IPS-15b (cell line): ENCODE data around the gene ST6GALNAC5.

Source experiments
- H3K27me3 ChIP-seq: one replicate; pipeline ENCODE4 v1.6.1; 2013; ENCODE audit warnings: low read length; ENCODE audit not compliant: control insufficient read depth, insufficient read depth
- H3K36me3 ChIP-seq: one replicate; pipeline ENCODE4 v1.6.1; 2013; ENCODE audit warnings: low read length; ENCODE audit not compliant: control insufficient read depth, insufficient read depth
- H3K4me1 ChIP-seq: one replicate; pipeline ENCODE4 v1.6.1; 2013; ENCODE audit warnings: mild to moderate bottlenecking, low read length; ENCODE audit not compliant: control insufficient read depth, insufficient read depth
- H3K4me3 ChIP-seq: one replicate; pipeline ENCODE4 v1.5.1; 2013; ENCODE audit warnings: low read depth, low read length
- H3K9ac ChIP-seq: one replicate; pipeline ENCODE4 v1.6.1; 2013; ENCODE audit warnings: low read depth, mild to moderate bottlenecking, low read length
- H3K9me3 ChIP-seq: one replicate; pipeline ENCODE4 v1.6.1; 2013; ENCODE audit warnings: mild to moderate bottlenecking, low read length; ENCODE audit not compliant: control insufficient read depth, insufficient read depth

ST6GALNAC5 gene

GRCh38 chr1:76909311-76909710 lies 42.0 kb downstream of the ST6GALNAC5 start:
- Histone ChIP-seq H3K36me3 (no peaks in the 10 kb centered on the region), H3K9ac (no peak overlapping the region), H3K4me3 (no peak overlapping the region), H3K4me1 (no peaks in the 10 kb centered on the region), H3K27me3 (no peaks in the 10 kb centered on the region), H3K9me3 (no peaks in the 10 kb centered on the region)

DNA sequence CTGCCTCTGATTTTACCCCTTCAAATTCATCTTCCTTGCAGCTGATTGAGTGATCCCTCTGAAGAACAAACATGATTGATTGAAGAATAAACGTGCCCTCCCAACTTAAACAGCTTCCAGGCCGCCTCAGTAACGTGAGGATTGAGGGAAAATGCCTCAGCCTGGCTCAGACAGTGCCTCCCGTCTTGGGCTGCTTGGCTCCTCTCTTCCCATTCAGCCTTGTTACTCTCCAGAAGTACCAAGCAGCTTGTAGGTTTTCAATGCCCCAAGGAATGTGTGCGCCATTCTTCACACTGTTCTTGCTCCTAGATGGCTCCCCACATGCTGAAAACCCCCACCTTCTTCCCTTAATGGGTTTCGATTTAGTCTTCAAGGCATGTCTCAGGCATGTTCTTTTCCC lies 51.8 kb downstream of the ST6GALNAC5 start:
- H3K9me3 ChIP-seq = no peaks in the 10 kb centered on the region
- peak overlapping the region; percentile 63 for H3K9ac ChIP-seq
- H3K27me3 ChIP-seq = no peaks in the 10 kb centered on the region
- H3K4me3 ChIP-seq = no peak overlapping the region
- H3K4me1 ChIP-seq = peaks cover 14% of the 10 kb centered on the region
- no peaks in the 10 kb centered on the region for H3K36me3 ChIP-seq

DNA sequence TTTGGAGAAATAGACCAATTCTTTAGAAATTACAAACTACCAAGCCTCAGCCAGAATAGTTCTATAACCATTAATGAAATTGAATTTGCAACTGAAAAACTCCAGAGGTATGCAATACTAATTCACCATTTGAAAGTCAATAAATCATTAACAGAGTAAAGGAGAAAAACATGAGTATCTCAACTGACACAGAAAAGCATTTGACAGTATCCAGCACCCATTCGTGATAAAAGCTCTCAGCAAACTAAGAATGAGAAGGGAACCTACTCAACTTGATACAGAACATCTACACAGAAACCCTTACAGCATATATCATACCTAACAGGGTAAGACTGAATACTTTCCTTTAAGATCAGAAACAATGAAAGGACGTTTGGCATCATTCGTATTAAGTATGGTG lies 54.3 kb downstream of the ST6GALNAC5 start:
- H3K4me1 ChIP-seq = peaks cover 14% of the 10 kb centered on the region
- no peak overlapping the region for H3K4me3 ChIP-seq
- no peaks in the 10 kb centered on the region for H3K9me3 ChIP-seq
- H3K27me3 ChIP-seq = no peaks in the 10 kb centered on the region
- H3K36me3 ChIP-seq = no peaks in the 10 kb centered on the region
- H3K9ac ChIP-seq = no peak overlapping the region

DNA sequence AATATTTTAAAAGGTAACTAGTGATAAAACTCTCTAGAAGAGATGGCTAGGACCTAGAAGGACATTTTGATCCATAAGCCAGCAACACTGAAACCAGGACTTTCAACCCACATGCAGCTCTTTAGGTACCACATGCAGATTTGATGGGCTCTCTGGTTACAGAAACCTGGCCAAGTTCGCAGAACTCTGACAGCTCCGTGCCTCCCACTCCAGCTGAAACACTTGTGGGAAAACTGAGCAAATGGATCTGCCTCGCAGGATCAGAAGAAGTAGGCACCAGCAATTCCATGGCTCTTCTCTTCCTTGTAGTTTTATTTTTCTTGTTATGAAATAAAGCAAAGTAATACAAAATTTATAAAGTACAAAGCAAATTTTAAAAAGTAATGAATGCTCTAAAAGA lies 58.5 kb downstream of the ST6GALNAC5 start:
- Histone ChIP-seq H3K36me3 (no peaks in the 10 kb centered on the region), H3K4me1 (no peaks in the 10 kb centered on the region), H3K9me3 (peaks cover under 1% of the 10 kb centered on the region), H3K27me3 (no peaks in the 10 kb centered on the region), H3K9ac (no peak overlapping the region), H3K4me3 (no peak overlapping the region)

- no peaks in the 10 kb centered on the region for H3K36me3 ChIP-seq
- no peaks in the 10 kb centered on the region for H3K27me3 ChIP-seq
- H3K4me3 ChIP-seq = no peak overlapping the region
- H3K9ac ChIP-seq = no peak overlapping the region
- H3K9me3 ChIP-seq = peaks cover 6% of the 10 kb centered on the region
- H3K4me1 ChIP-seq = peaks cover 2% of the 10 kb centered on the region
Measured at GRCh38 chr1:76928522-76928921, 61.2 kb downstream of the ST6GALNAC5 start.

DNA sequence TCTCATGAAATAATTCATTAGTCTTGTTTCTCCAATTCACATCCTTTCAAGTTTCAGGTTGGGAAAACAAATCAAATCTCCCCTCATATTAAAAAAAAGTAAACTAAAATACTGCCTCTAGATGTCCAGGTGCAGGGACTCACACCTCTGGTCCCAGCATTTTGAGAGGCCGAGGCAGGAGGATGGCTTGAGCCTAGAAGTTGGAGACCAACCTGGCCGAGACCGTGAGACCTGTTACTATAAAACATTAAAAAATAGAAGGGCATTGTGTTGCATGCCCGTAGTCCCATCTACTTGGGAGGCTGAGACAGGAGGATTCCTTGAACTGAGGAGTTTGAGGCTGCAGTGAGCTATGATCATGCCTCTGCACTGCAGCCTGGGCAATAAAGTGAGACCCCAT lies 61.9 kb downstream of the ST6GALNAC5 start:
- peaks cover 7% of the 10 kb centered on the region for H3K4me1 ChIP-seq
- no peaks in the 10 kb centered on the region for H3K27me3 ChIP-seq
- H3K36me3 ChIP-seq = no peaks in the 10 kb centered on the region
- no peak overlapping the region for H3K4me3 ChIP-seq
- peaks cover 6% of the 10 kb centered on the region for H3K9me3 ChIP-seq
- H3K9ac ChIP-seq = no peak overlapping the region

DNA sequence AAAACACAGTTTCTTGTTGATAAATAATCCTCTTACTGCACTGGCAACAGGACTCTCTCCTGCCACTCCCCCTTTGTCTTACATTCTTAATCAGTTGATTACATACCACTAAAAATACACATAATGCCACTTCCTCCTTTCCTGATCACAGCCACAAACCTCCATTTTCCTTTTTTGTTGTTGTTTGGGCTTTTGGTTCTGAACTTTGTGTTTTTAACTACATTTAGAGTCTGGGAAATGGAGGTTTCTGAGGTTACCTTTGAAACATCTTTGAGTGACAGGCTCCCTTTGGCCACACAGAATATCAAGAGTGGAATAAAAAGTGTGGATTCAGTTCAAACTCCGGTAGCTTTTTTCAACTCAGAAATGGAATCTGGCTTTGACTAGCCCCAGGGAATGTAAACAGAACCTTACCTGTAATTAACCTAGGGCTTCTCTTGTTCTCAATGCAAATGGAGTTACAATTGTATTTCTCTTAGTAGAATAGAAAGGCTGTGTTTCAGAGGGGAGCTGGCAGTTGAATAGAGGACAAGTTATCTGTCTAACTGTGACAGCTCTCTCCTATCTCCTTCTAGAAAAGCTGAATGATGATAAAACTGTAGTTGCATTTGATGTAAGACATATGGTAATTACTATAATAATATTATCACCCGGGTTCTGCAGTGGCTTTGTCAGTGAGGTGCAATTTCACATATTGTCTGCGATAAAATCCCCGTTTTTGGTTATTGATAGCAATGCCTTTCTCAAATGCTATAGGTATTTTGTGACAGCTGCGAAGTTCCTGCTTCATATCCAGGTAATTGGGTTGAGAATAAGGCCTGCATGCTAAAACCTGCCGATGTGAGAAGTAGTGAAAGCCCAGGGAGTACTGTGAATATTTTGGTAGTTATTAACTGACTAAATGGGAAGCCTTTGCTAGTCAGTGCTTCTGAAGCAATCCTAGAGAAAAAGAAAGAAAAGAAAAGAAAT lies 66.9 kb downstream of the ST6GALNAC5 start:
- H3K9me3 ChIP-seq = peaks cover 6% of the 10 kb centered on the region
- H3K4me1 ChIP-seq = peaks cover 12% of the 10 kb centered on the region
- no peaks in the 10 kb centered on the region for H3K36me3 ChIP-seq
- no peaks in the 10 kb centered on the region for H3K27me3 ChIP-seq
- no peak overlapping the region for H3K9ac ChIP-seq
- no peak overlapping the region for H3K4me3 ChIP-seq

GRCh38 chr1:76938304-76938703 lies 71.0 kb downstream of the ST6GALNAC5 start:
- no peaks in the 10 kb centered on the region for H3K9me3 ChIP-seq
- no peaks in the 10 kb centered on the region for H3K27me3 ChIP-seq
- H3K4me3 ChIP-seq = no peak overlapping the region
- no peak overlapping the region for H3K9ac ChIP-seq
- H3K4me1 ChIP-seq = peaks cover 10% of the 10 kb centered on the region
- H3K36me3 ChIP-seq = no peaks in the 10 kb centered on the region

DNA sequence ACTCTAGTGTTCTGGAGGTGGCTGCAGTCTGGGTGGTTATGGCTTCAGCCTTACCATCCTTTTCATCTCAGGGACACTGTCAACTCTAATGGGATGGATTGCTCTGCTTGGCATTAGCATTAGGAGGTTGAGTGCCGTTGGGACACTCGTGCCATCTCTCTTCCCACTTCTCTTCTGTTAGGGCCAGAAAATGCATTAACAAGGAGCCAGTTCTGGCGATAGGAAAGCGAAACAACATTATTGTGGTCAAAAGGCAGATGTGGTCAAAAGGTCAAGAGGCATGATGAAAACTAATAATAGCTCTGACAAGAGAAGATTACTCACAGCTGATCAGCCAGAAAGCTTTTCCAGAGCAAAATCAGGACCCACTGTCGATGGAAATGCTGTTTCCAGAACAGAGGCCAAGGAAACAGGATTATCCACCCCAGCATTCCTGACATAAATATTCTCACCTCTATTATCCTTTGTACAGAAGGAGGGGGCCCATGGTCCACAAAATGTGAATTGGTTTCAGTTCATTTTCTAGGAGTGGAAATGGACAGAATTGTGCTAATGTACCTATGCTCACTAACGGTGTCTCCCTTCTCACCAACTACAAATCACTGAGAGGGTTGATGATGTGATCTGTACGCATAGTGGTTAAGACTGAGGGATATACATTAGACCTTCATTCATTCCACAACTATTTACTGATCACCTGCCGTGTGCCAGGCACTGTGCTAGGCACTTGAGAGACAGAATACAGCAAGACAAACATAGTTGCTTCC lies 72.0 kb downstream of the ST6GALNAC5 start:
- no peak overlapping the region for H3K9ac ChIP-seq
- no peaks in the 10 kb centered on the region for H3K9me3 ChIP-seq
- H3K4me1 ChIP-seq = peaks cover 4% of the 10 kb centered on the region
- no peak overlapping the region for H3K4me3 ChIP-seq
- no peaks in the 10 kb centered on the region for H3K36me3 ChIP-seq
- H3K27me3 ChIP-seq = no peaks in the 10 kb centered on the region

DNA sequence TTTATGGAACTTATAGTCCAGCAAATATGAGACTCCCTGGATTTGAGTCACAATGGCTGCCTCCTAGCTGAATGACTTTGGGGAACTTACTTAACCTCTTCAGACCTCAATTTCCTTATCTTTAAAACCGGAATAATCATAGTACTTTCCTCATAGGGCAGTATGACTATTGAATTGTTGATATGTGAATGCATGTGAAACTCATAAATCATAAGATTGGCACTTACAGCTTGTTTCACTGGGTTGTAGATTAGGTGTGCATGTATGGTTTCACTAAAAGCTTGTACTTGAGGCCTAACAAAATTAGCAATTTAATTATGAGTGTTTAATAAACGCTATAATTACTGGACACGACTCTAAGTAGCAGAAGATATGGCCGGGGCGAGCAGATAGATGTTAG lies 72.5 kb downstream of the ST6GALNAC5 start:
- no peaks in the 10 kb centered on the region for H3K36me3 ChIP-seq
- H3K4me1 ChIP-seq = no peaks in the 10 kb centered on the region
- no peaks in the 10 kb centered on the region for H3K9me3 ChIP-seq
- H3K27me3 ChIP-seq = no peaks in the 10 kb centered on the region
- no peak overlapping the region for H3K9ac ChIP-seq
- no peak overlapping the region for H3K4me3 ChIP-seq

- H3K4me1 ChIP-seq = peaks cover 3% of the 10 kb centered on the region
- no peaks in the 10 kb centered on the region for H3K9me3 ChIP-seq
- no peaks in the 10 kb centered on the region for H3K27me3 ChIP-seq
- no peak overlapping the region for H3K4me3 ChIP-seq
- no peaks in the 10 kb centered on the region for H3K36me3 ChIP-seq
- H3K9ac ChIP-seq = no peak overlapping the region
Measured at GRCh38 chr1:76940571-76941335, 73.5 kb downstream of the ST6GALNAC5 start.
